ENCODE measurements around the gene GNGT2. TPM values are rescaled to one million over a fixed set of nuclear protein-coding genes. Genes with fewer than 3 reads are reported as not detected.

The GNGT2 gene
- total and polyA plus RNA-seq, 2 experiments from 2014 or later: 0.42 to 1.5 TPM

GRCh38 chr17:49239963-49240362, 29.6 kb upstream of the GNGT2 start (continued):
- TF ChIP-seq ZNF462 (CRISPR knock-in tag; IDR thresholded peaks at IDR 0.05): no peak
- no peak for TF ChIP-seq REST (IDR thresholded peaks at IDR 0.05; ENCODE audit: unreplicated experiment)
- no peak for TF ChIP-seq NANOG (IDR thresholded peaks at IDR 0.05; ENCODE audit: borderline replicate concordance)
- TF ChIP-seq CTCF (conservative IDR thresholded peaks at IDR 0.05; ENCODE audit: low read depth in 2 of 2): no peak
- no peak for TF ChIP-seq EZH2 (IDR thresholded peaks at IDR 0.05; ENCODE audit: low read depth, unreplicated experiment)

Measured in GM23338 (cell line).